ENCODE data around the gene NUP50.

- TF ChIP-seq, protein P1, sequence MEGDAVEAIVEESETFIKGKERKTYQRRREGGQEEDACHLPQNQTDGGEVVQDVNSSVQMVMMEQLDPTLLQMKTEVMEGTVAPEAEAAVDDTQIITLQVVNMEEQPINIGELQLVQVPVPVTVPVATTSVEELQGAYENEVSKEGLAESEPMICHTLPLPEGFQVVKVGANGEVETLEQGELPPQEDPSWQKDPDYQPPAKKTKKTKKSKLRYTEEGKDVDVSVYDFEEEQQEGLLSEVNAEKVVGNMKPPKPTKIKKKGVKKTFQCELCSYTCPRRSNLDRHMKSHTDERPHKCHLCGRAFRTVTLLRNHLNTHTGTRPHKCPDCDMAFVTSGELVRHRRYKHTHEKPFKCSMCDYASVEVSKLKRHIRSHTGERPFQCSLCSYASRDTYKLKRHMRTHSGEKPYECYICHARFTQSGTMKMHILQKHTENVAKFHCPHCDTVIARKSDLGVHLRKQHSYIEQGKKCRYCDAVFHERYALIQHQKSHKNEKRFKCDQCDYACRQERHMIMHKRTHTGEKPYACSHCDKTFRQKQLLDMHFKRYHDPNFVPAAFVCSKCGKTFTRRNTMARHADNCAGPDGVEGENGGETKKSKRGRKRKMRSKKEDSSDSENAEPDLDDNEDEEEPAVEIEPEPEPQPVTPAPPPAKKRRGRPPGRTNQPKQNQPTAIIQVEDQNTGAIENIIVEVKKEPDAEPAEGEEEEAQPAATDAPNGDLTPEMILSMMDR (IDR thresholded peaks at IDR 0.05), result no peak
- TF ChIP-seq EZH2 (IDR thresholded peaks at IDR 0.05; ENCODE audit: borderline replicate concordance, insufficient read depth, low read depth, low read length, poor library complexity, severe bottlenecking), result no peak
These were observed 39.6 kb downstream of the NUP50 start for GRCh38 chr22:45203150-45203951.
